ENCODE data around the gene SULT1C2.

SULT1C2 gene

GRCh38 chr2:108288534-108289106, at the start of gene SULT1C2:
Gene SULT1C2, plus strand, starts transcription at chr2:108288895. Its CDS starts 4,773 bp downstream, at chr2:108293668.
- no peaks in the 10 kb centered on the region for H3K27me3 ChIP-seq (ENCODE audit: control insufficient read depth, insufficient read depth, low read length)
- peak within 1 kb of the TSS; percentile 75 for H3K9ac ChIP-seq (ENCODE audit: low read length)
- no peaks in the 10 kb centered on the region for H3K9me3 ChIP-seq (ENCODE audit: control insufficient read depth, low read length)
- H3K36me3 ChIP-seq (ENCODE audit: control insufficient read depth, insufficient read depth, low read length), result no peaks in the 10 kb centered on the region
- H3K4me3 ChIP-seq (ENCODE audit: low read length), result peak within 1 kb of the TSS; percentile 52
- H3K4me1 ChIP-seq (ENCODE audit: control insufficient read depth, insufficient read depth, low read length), result peaks cover 3% of the 10 kb centered on the region

- H3K9me3 ChIP-seq (ENCODE audit: control insufficient read depth, low read length), result peaks cover 5% of the 10 kb centered on the region
- no peak within 1 kb of the TSS for H3K4me3 ChIP-seq (ENCODE audit: low read length)
- H3K36me3 ChIP-seq (ENCODE audit: control insufficient read depth, insufficient read depth, low read length), result no peaks in the 10 kb centered on the region
- H3K4me1 ChIP-seq (ENCODE audit: control insufficient read depth, insufficient read depth, low read length), result peaks cover 7% of the 10 kb centered on the region
- H3K27me3 ChIP-seq (ENCODE audit: control insufficient read depth, insufficient read depth, low read length), result no peaks in the 10 kb centered on the region
- no peak within 1 kb of the TSS for H3K9ac ChIP-seq (ENCODE audit: low read length)
Observed at GRCh38 chr2:108239786-108240185, 48.9 kb upstream of the SULT1C2 start, which contains the start of gene SULT1C3. Gene SULT1C3, plus strand, starts transcription at chr2:108239968. Its CDS starts 7,227 bp downstream, at chr2:108247195.

- H3K9me3 ChIP-seq (ENCODE audit: control insufficient read depth, low read length), result peaks cover 5% of the 10 kb centered on the region
- H3K4me1 ChIP-seq (ENCODE audit: control insufficient read depth, insufficient read depth, low read length), result peaks cover 7% of the 10 kb centered on the region
- no peak overlapping the region for H3K4me3 ChIP-seq (ENCODE audit: low read length)
- no peaks in the 10 kb centered on the region for H3K27me3 ChIP-seq (ENCODE audit: control insufficient read depth, insufficient read depth, low read length)
- no peak overlapping the region for H3K9ac ChIP-seq (ENCODE audit: low read length)
- no peaks in the 10 kb centered on the region for H3K36me3 ChIP-seq (ENCODE audit: control insufficient read depth, insufficient read depth, low read length)
Observed at GRCh38 chr2:108240966-108241365, 47.7 kb upstream of the SULT1C2 start.

GRCh38 chr2:108243566-108243965, 45.1 kb upstream of the SULT1C2 start:
- H3K4me3 ChIP-seq (ENCODE audit: low read length), result no peak overlapping the region
- H3K4me1 ChIP-seq (ENCODE audit: control insufficient read depth, insufficient read depth, low read length), result peaks cover 7% of the 10 kb centered on the region
- no peaks in the 10 kb centered on the region for H3K27me3 ChIP-seq (ENCODE audit: control insufficient read depth, insufficient read depth, low read length)
- no peaks in the 10 kb centered on the region for H3K36me3 ChIP-seq (ENCODE audit: control insufficient read depth, insufficient read depth, low read length)
- no peaks in the 10 kb centered on the region for H3K9me3 ChIP-seq (ENCODE audit: control insufficient read depth, low read length)
- no peak overlapping the region for H3K9ac ChIP-seq (ENCODE audit: low read length)

GRCh38 chr2:108244667-108245414, 43.9 kb upstream of the SULT1C2 start:
- H3K4me1 ChIP-seq (ENCODE audit: control insufficient read depth, insufficient read depth, low read length), result peaks cover 7% of the 10 kb centered on the region

GRCh38 chr2:108253106-108253505, 35.6 kb upstream of the SULT1C2 start:
- Histone ChIP-seq H3K9me3 (ENCODE audit: control insufficient read depth, low read length) (no peaks in the 10 kb centered on the region), H3K4me3 (ENCODE audit: low read length) (no peak overlapping the region), H3K36me3 (ENCODE audit: control insufficient read depth, insufficient read depth, low read length) (no peaks in the 10 kb centered on the region), H3K9ac (ENCODE audit: low read length) (no peak overlapping the region), H3K27me3 (ENCODE audit: control insufficient read depth, insufficient read depth, low read length) (no peaks in the 10 kb centered on the region), H3K4me1 (ENCODE audit: control insufficient read depth, insufficient read depth, low read length) (no peaks in the 10 kb centered on the region)

More at GRCh38 chr2:108244667-108245414, 43.9 kb upstream of the SULT1C2 start:
- Histone ChIP-seq H3K9ac (ENCODE audit: low read length) (no peak overlapping the region), H3K4me3 (ENCODE audit: low read length) (no peak overlapping the region), H3K27me3 (ENCODE audit: control insufficient read depth, insufficient read depth, low read length) (no peaks in the 10 kb centered on the region), H3K9me3 (ENCODE audit: control insufficient read depth, low read length) (no peaks in the 10 kb centered on the region), H3K36me3 (ENCODE audit: control insufficient read depth, insufficient read depth, low read length) (no peaks in the 10 kb centered on the region)

- Histone ChIP-seq H3K36me3 (ENCODE audit: control insufficient read depth, insufficient read depth, low read length) (no peaks in the 10 kb centered on the region), H3K27me3 (ENCODE audit: control insufficient read depth, insufficient read depth, low read length) (no peaks in the 10 kb centered on the region), H3K9ac (ENCODE audit: low read length) (no peak overlapping the region), H3K9me3 (ENCODE audit: control insufficient read depth, low read length) (no peaks in the 10 kb centered on the region), H3K4me1 (ENCODE audit: control insufficient read depth, insufficient read depth, low read length) (no peaks in the 10 kb centered on the region), H3K4me3 (ENCODE audit: low read length) (no peak overlapping the region)
Observed at GRCh38 chr2:108257757-108258331, 30.9 kb upstream of the SULT1C2 start.

- no peaks in the 10 kb centered on the region for H3K36me3 ChIP-seq (ENCODE audit: control insufficient read depth, insufficient read depth, low read length)
- no peak overlapping the region for H3K4me3 ChIP-seq (ENCODE audit: low read length)
- H3K9ac ChIP-seq (ENCODE audit: low read length), result no peak overlapping the region
- no peaks in the 10 kb centered on the region for H3K9me3 ChIP-seq (ENCODE audit: control insufficient read depth, low read length)
- H3K4me1 ChIP-seq (ENCODE audit: control insufficient read depth, insufficient read depth, low read length), result peaks cover 24% of the 10 kb centered on the region
- H3K27me3 ChIP-seq (ENCODE audit: control insufficient read depth, insufficient read depth, low read length), result no peaks in the 10 kb centered on the region
Observed at GRCh38 chr2:108260773-108261172, 27.9 kb upstream of the SULT1C2 start.

GRCh38 chr2:108262036-108262435, 26.7 kb upstream of the SULT1C2 start:
- no peak overlapping the region for H3K9ac ChIP-seq (ENCODE audit: low read length)
- H3K27me3 ChIP-seq (ENCODE audit: control insufficient read depth, insufficient read depth, low read length), result no peaks in the 10 kb centered on the region
- H3K36me3 ChIP-seq (ENCODE audit: control insufficient read depth, insufficient read depth, low read length), result no peaks in the 10 kb centered on the region
- H3K4me1 ChIP-seq (ENCODE audit: control insufficient read depth, insufficient read depth, low read length), result peaks cover 27% of the 10 kb centered on the region
- no peak overlapping the region for H3K4me3 ChIP-seq (ENCODE audit: low read length)
- no peaks in the 10 kb centered on the region for H3K9me3 ChIP-seq (ENCODE audit: control insufficient read depth, low read length)

GRCh38 chr2:108263401-108263800, 25.3 kb upstream of the SULT1C2 start:
- Histone ChIP-seq H3K4me3 (ENCODE audit: low read length) (no peak overlapping the region), H3K36me3 (ENCODE audit: control insufficient read depth, insufficient read depth, low read length) (no peaks in the 10 kb centered on the region), H3K27me3 (ENCODE audit: control insufficient read depth, insufficient read depth, low read length) (no peaks in the 10 kb centered on the region), H3K9me3 (ENCODE audit: control insufficient read depth, low read length) (no peaks in the 10 kb centered on the region), H3K4me1 (ENCODE audit: control insufficient read depth, insufficient read depth, low read length) (peaks cover 40% of the 10 kb centered on the region), H3K9ac (ENCODE audit: low read length) (no peak overlapping the region)

GRCh38 chr2:108266218-108266617, 22.5 kb upstream of the SULT1C2 start:
- peaks cover 68% of the 10 kb centered on the region for H3K4me1 ChIP-seq (ENCODE audit: control insufficient read depth, insufficient read depth, low read length)
- no peaks in the 10 kb centered on the region for H3K27me3 ChIP-seq (ENCODE audit: control insufficient read depth, insufficient read depth, low read length)
- no peak overlapping the region for H3K9ac ChIP-seq (ENCODE audit: low read length)
- no peak overlapping the region for H3K4me3 ChIP-seq (ENCODE audit: low read length)
- H3K36me3 ChIP-seq (ENCODE audit: control insufficient read depth, insufficient read depth, low read length), result no peaks in the 10 kb centered on the region
- no peaks in the 10 kb centered on the region for H3K9me3 ChIP-seq (ENCODE audit: control insufficient read depth, low read length)

- peak overlapping the region; percentile 49 for H3K9ac ChIP-seq (ENCODE audit: low read length)
- no peaks in the 10 kb centered on the region for H3K9me3 ChIP-seq (ENCODE audit: control insufficient read depth, low read length)
- H3K27me3 ChIP-seq (ENCODE audit: control insufficient read depth, insufficient read depth, low read length), result no peaks in the 10 kb centered on the region
- no peaks in the 10 kb centered on the region for H3K36me3 ChIP-seq (ENCODE audit: control insufficient read depth, insufficient read depth, low read length)
- H3K4me3 ChIP-seq (ENCODE audit: low read length), result no peak overlapping the region
- H3K4me1 ChIP-seq (ENCODE audit: control insufficient read depth, insufficient read depth, low read length), result peaks cover 77% of the 10 kb centered on the region
Observed at GRCh38 chr2:108267101-108267500, 21.6 kb upstream of the SULT1C2 start.
